GM23248 (cell line): ENCODE data around the gene SLC6A19.

ENCODE experiments used
- EZH2 ChIP-seq: fragments of 200-600 bp; sonication (generic); IDR thresholded peaks from 2 replicates; pipeline ENCODE4 v1.6.1; 2018; ENCODE audit warnings: antibody characterized with exemption, mild to moderate bottlenecking; ENCODE audit not compliant: insufficient read depth, poor library complexity, severe bottlenecking
- EZH2phosphoT487 ChIP-seq: fragments of 200-600 bp; sonication (generic); IDR thresholded peaks from 2 replicates; pipeline ENCODE4 v1.6.1; 2018; ENCODE audit warnings: antibody characterized with exemption, moderate library complexity, mild to moderate bottlenecking, low read depth; ENCODE audit not compliant: insufficient read depth

GRCh38 chr5:1182360-1182632 is 19.1 kb upstream of the SLC6A19 start:
- TF ChIP-seq EZH2: no peak
- TF ChIP-seq EZH2phosphoT487: no peak
